H1 (cell line): Measurements from ENCODE around the gene HEXIM2. TPM values are rescaled to one million over a fixed set of nuclear protein-coding genes. Genes with fewer than 3 reads are reported as not detected.

Source experiments
- CTCF ChIA-PET: fragments of 300-600 bp; sonication (Branson Sonifier 250); formaldehyde crosslinking; loops from one replicate; lab custom pipeline; 2021; ENCODE audit not compliant: partially characterized antibody; lab: Charles Lee
- POLR2A ChIA-PET: fragments of 300-600 bp; sonication (Branson Sonifier 250); formaldehyde crosslinking; loops from one replicate; lab custom pipeline; 2021; ENCODE audit warnings: inconsistent platforms; ENCODE audit not compliant: partially characterized antibody; lab: Charles Lee
- DNase-seq, 2 experiments: peaks; one replicate each; pipeline versions ENCODE4 v3.0.0 to v3.0.0-alpha.2; 2010 to 2022; ENCODE audit warnings: low spot score in 2 of 2, low read depth in 1 of 2, mixed read lengths in 1 of 2
- FAIRE-seq: peaks from 2 replicates; lab custom pipeline; 2011; peaks lifted over from hg19 to GRCh38; lab: Jason Lieb, UNC
- H2AFZ ChIP-seq: 2 replicates; pipeline ENCODE4 v1.8.1; 2012; ENCODE audit warnings: low read length, inconsistent platforms
- H2AK5ac ChIP-seq: 2 replicates; pipeline ENCODE4 v1.6.1; 2013; ENCODE audit warnings: low read depth, low read length
- H2BK120ac ChIP-seq: replicated peaks from 2 replicates; pipeline ENCODE3; 2013; ENCODE audit warnings: low read depth, low read length, inconsistent platforms
- H2BK12ac ChIP-seq: 2 replicates; pipeline ENCODE4 v1.6.1; 2013; ENCODE audit warnings: low read depth, low read length
- H2BK15ac ChIP-seq: 2 replicates; pipeline ENCODE4 v1.6.1; 2013; ENCODE audit warnings: low read length
- H2BK20ac ChIP-seq: 2 replicates; pipeline ENCODE4 v1.6.1; 2013; ENCODE audit warnings: low read length
- H2BK5ac ChIP-seq: 2 replicates; pipeline ENCODE4 v1.6.1; 2013; ENCODE audit warnings: low read depth, low read length
- H3K14ac ChIP-seq: 2 replicates; pipeline ENCODE4 v1.6.1; 2013; ENCODE audit warnings: inconsistent platforms; ENCODE audit not compliant: insufficient read length
- H3K18ac ChIP-seq: 2 replicates; pipeline ENCODE4 v1.6.1; 2013; ENCODE audit warnings: low read length; ENCODE audit errors: extremely low read depth
- H3K23ac ChIP-seq: 2 replicates; pipeline ENCODE4 v1.6.1; 2013; ENCODE audit warnings: inconsistent platforms; ENCODE audit not compliant: insufficient read length
- H3K23me2 ChIP-seq: 2 replicates; pipeline ENCODE4 v1.6.1; 2013; ENCODE audit warnings: low read depth, low read length
- H3K27ac ChIP-seq: 2 replicates; pipeline ENCODE4 v1.6.1; 2011; ENCODE audit warnings: low read depth, low read length, inconsistent platforms
- H3K27me3 ChIP-seq, 4 experiments: replicated peaks in 1 of 4; 1 replicate in 1 of 4; 2 replicates in 3 of 4; pipeline versions ENCODE4 v1.6.1 to v1.8.1; 2011 to 2013; ENCODE audit warnings: low read length in 3 of 4, mild to moderate bottlenecking in 3 of 4, inconsistent platforms in 2 of 4, mixed read lengths in 2 of 4, moderate library complexity in 1 of 4; ENCODE audit not compliant: control insufficient read depth in 3 of 4, insufficient read depth in 3 of 4; ENCODE audit errors: extremely low read depth in 1 of 4
- H3K36me3 ChIP-seq, 4 experiments: 2 replicates each; pipeline versions ENCODE4 v1.6.1 to v1.8.1; 2011 to 2013; ENCODE audit warnings: mild to moderate bottlenecking in 4 of 4, low read length in 3 of 4, moderate library complexity in 2 of 4, control low read depth in 1 of 4, inconsistent platforms in 1 of 4; ENCODE audit not compliant: insufficient read depth in 4 of 4, control insufficient read depth in 2 of 4
- H3K4ac ChIP-seq: replicated peaks from 2 replicates; pipeline ENCODE3; 2013; ENCODE audit warnings: low read length, low read depth, mixed read lengths, inconsistent platforms; ENCODE audit not compliant: insufficient read length
- H3K4me1 ChIP-seq, 4 experiments: replicated peaks in 1 of 4; 1 replicate in 1 of 4; 2 replicates in 3 of 4; pipeline versions ENCODE4 v1.6.1 to v1.8.1; 2011 to 2013; ENCODE audit warnings: low read length in 3 of 4, inconsistent platforms in 2 of 4, mixed read lengths in 1 of 4; ENCODE audit not compliant: insufficient read depth in 4 of 4, control insufficient read depth in 3 of 4
- H3K4me2 ChIP-seq, 2 experiments: 2 replicates each; pipeline versions ENCODE4 v1.6.1 to v1.8.1; 2011 to 2013; ENCODE audit warnings: low read depth in 2 of 2, low read length in 2 of 2, control low read depth in 1 of 2, inconsistent platforms in 1 of 2, mild to moderate bottlenecking in 1 of 2; ENCODE audit not compliant: insufficient read depth in 1 of 2
- H3K4me3 ChIP-seq, 4 experiments: fragments of 200-600, 300-600 bp in 1 of 4; sonication (generic), shearing (Covaris generic), sonication (Bioruptor Twin) in 1 of 4; 2 replicates each; pipeline versions ENCODE4 v1.5.1 to v1.8.1; 2011 to 2016; ENCODE audit warnings: low read length in 4 of 4, low read depth in 3 of 4, control low read depth in 2 of 4, inconsistent platforms in 2 of 4, mild to moderate bottlenecking in 2 of 4, mixed read lengths in 1 of 4, moderate library complexity in 1 of 4; ENCODE audit not compliant: insufficient read depth in 2 of 4; ENCODE audit errors: extremely low read depth in 1 of 4
- H3K56ac ChIP-seq: replicated peaks from 2 replicates; pipeline ENCODE3; 2013; ENCODE audit warnings: low read depth, mild to moderate bottlenecking, mixed read lengths, low read length, inconsistent platforms; ENCODE audit not compliant: insufficient read length
- H3K79me1 ChIP-seq: 2 replicates; pipeline ENCODE4 v1.6.1; 2013; ENCODE audit warnings: low read depth, low read length, control low read depth
- H3K79me2 ChIP-seq, 2 experiments: 2 replicates each; pipeline versions ENCODE4 v1.6.1 to v1.8.1; 2012 to 2013; ENCODE audit warnings: low read length in 2 of 2, mild to moderate bottlenecking in 2 of 2, inconsistent platforms in 1 of 2; ENCODE audit not compliant: insufficient read depth in 2 of 2, control insufficient read depth in 1 of 2
- H3K9ac ChIP-seq, 4 experiments: replicated peaks in 1 of 4; 1 replicate in 1 of 4; 2 replicates in 3 of 4; pipeline versions ENCODE4 v1.6.1 to v1.8.1; 2011 to 2013; ENCODE audit warnings: low read depth in 3 of 4, low read length in 3 of 4, control low read depth in 2 of 4, mild to moderate bottlenecking in 2 of 4, moderate library complexity in 2 of 4, inconsistent platforms in 1 of 4; ENCODE audit errors: extremely low read depth in 1 of 4
- H3K9me3 ChIP-seq, 2 experiments: 2 replicates each; pipeline versions ENCODE4 v1.6.1 to v1.8.1; 2012 to 2013; ENCODE audit warnings: mild to moderate bottlenecking in 2 of 2, moderate library complexity in 2 of 2, control low read depth in 1 of 2, inconsistent platforms in 1 of 2, low read depth in 1 of 2, low read length in 1 of 2, mixed read lengths in 1 of 2; ENCODE audit not compliant: insufficient read depth in 2 of 2
- H4K20me1 ChIP-seq, 2 experiments: replicated peaks in 1 of 2; 2 replicates each; pipeline versions ENCODE3 to v1.8.1; 2011 to 2013; ENCODE audit warnings: inconsistent platforms in 2 of 2, low read length in 2 of 2, mild to moderate bottlenecking in 1 of 2; ENCODE audit not compliant: insufficient read depth in 2 of 2, control insufficient read depth in 1 of 2
- H4K5ac ChIP-seq: 2 replicates; pipeline ENCODE4 v1.6.1; 2013; ENCODE audit warnings: low read length, low read depth, mixed read lengths, inconsistent platforms; ENCODE audit not compliant: insufficient read length
- H4K8ac ChIP-seq: 2 replicates; pipeline ENCODE4 v1.8.0; 2013; ENCODE audit warnings: mild to moderate bottlenecking, moderate library complexity, low read length, inconsistent platforms; ENCODE audit not compliant: insufficient read depth; ENCODE audit errors: extremely low read depth
- H4K91ac ChIP-seq: replicated peaks from 2 replicates; pipeline ENCODE3; 2013; ENCODE audit warnings: low read length, mixed read lengths, inconsistent platforms; ENCODE audit not compliant: insufficient read length
- HDAC6 ChIP-seq: IDR thresholded peaks from one replicate; pipeline ENCODE4 v1.7.1; 2012; ENCODE audit warnings: low read depth, mild to moderate bottlenecking, inconsistent platforms, low read length, moderate library complexity
- WGBS, 2 experiments: shearing (Covaris generic) in 1 of 2; methylation state at CpG; one replicate each; pipeline versions ENCODE4 v1.1.6 to v1.1.7; 2013 to 2015; ENCODE audit warnings: low lambda C conversion rate in 2 of 2, mixed read lengths in 2 of 2, inconsistent platforms in 1 of 2, low coverage in 1 of 2, missing lambda C conversion rate in 1 of 2; ENCODE audit not compliant: insufficient replicate concordance in 2 of 2, insufficient coverage in 1 of 2, insufficient read length in 1 of 2; ENCODE audit errors: extremely low coverage in 1 of 2, missing lambda C conversion rate in 1 of 2; 5-methylcytosine and 5-hydroxymethylcytosine counted together
- polyA plus RNA-seq, 7 experiments: library from polyadenylated mRNA; depleted of rRNA in 3 of 7; stranded (reverse) in 5 of 7; unstranded in 2 of 7; fragments of >200 nt in 5 of 7; fragments of 200-250 nt in 2 of 7; gene quantifications; 1 replicate in 5 of 7; 2 replicates in 1 of 7; 4 replicates in 1 of 7; pipeline versions ENCODE4 v1.2.1 to v1.2.3, GENCODE V29; 2011 to 2013; ENCODE audit warnings: missing spikeins in 2 of 7, mixed read lengths in 2 of 7
- total RNA-seq: library from RNA; stranded (reverse); fragmentation: NEBNext Ultra II Directional; extraction: Animal tissue kit (Norgen Biotek cat#: 25700); gene quantifications from 2 replicates; pipeline ENCODE4 v1.2.1, GENCODE V29; 2021

Gene HEXIM2
- total and polyA plus RNA-seq, 2 of the 8 experiments (the other 6 are each of a cell fraction or from before 2014, with no cell fraction given) = 7.5 to 13.2 TPM

- TF ChIP-seq HDAC6 = no peak
- H3K9me3 ChIP-seq = no peaks in the 10 kb centered on the region
- H4K5ac ChIP-seq = no peak overlapping the region
- no peaks in the 10 kb centered on the region for H3K79me2 ChIP-seq
- DNase-seq (no peak), FAIRE-seq (no peak)
- no peak overlapping the region for H3K23ac ChIP-seq
- no peak overlapping the region for H3K4me3 ChIP-seq
- no peak overlapping the region for H3K9ac ChIP-seq
- H3K4me2 ChIP-seq = no peak overlapping the region
- H3K27ac ChIP-seq = no peak overlapping the region
- 90% methylated on average over 6 of the region's 7 CpGs; no CpG with 5 or more reads in 1 of the 2 experiments for WGBS, 2 experiments
- H2BK5ac ChIP-seq = no peak overlapping the region
- no peak overlapping the region for H2BK12ac ChIP-seq
- no peak overlapping the region for H3K4ac ChIP-seq
- no peak overlapping the region for H4K91ac ChIP-seq
- no peak overlapping the region for H3K56ac ChIP-seq
- H2BK20ac ChIP-seq = no peak overlapping the region
- H3K14ac ChIP-seq = no peak overlapping the region
- no peak overlapping the region for H4K8ac ChIP-seq
- H3K23me2 ChIP-seq = no peaks in the 10 kb centered on the region
- H4K20me1 ChIP-seq = no peaks in the 10 kb centered on the region
- no peak overlapping the region for H2AK5ac ChIP-seq
- no peaks in the 10 kb centered on the region for H3K27me3 ChIP-seq
- no peaks in the 10 kb centered on the region for H3K36me3 ChIP-seq
- ChIA-PET POLR2A (interaction anchor here (1.0 to 2.9 kb wide), 2 partner anchors 26 to 38 kb away, joined by 4 to 11 read pairs; partner anchors contain the start of gene HEXIM2), CTCF (interaction anchor here (2.7 kb wide), 1 partner anchor 11 kb away, joined by 15 read pairs; no protein-coding TSS in a partner anchor)
- H3K18ac ChIP-seq = no peak overlapping the region
- no peak overlapping the region for H2BK15ac ChIP-seq
- peaks cover 0 to 3% (median 0%) of the 10 kb centered on the region in 4 experiments; a peak in 2 of 7 replicates for H3K4me1 ChIP-seq
- no peaks in the 10 kb centered on the region for H3K79me1 ChIP-seq
- H2AFZ ChIP-seq = no peak overlapping the region
- H2BK120ac ChIP-seq = no peak overlapping the region
Observed at GRCh38 chr17:45186801-45187354, 25.2 kb downstream of the HEXIM2 start.
